Panc1 (cell line): ENCODE results near the gene SCLT1. TPM values are rescaled to one million over a fixed set of nuclear protein-coding genes. Genes with fewer than 3 reads are reported as not detected.

ENCODE experiments used
- ATAC-seq: fragments of 200-7000 bp; cut with Tn5 transposase; 2 replicates; pipeline ENCODE4 v1.9.1; 2020; ENCODE audit warnings: mild to moderate bottlenecking, moderate library complexity
- BruUV-seq: library from RNA; stranded (reverse); fragments of 400-500 nt; replicated peaks from 2 replicates; lab custom pipeline; 2021; lab: Mats Ljungman, UMichigan
- CTCF ChIA-PET: fragments of 300-600 bp; sonication (Branson Sonifier 250); formaldehyde crosslinking; loops from one replicate; lab custom pipeline; 2022; ENCODE audit warnings: antibody characterized with exemption; lab: Charles Lee
- POLR2A ChIA-PET: fragments of 300-600 bp; sonication (Branson Sonifier 250); formaldehyde crosslinking; loops from one replicate; lab custom pipeline; 2022; ENCODE audit warnings: antibody characterized with exemption; lab: Charles Lee
- DNase-seq: peaks from one replicate; pipeline ENCODE4 v3.0.0-alpha.2; 2010; ENCODE audit warnings: low read depth, low spot score
- H3K27ac ChIP-seq: 2 replicates; pipeline ENCODE4 v1.5.1; 2011; ENCODE audit warnings: mild to moderate bottlenecking, low read length, inconsistent platforms
- H3K27me3 ChIP-seq: fragments of 200-500 bp; sonication (Bioruptor generic); 2 replicates; pipeline ENCODE4 v1.6.0; 2014; ENCODE audit warnings: low read length, inconsistent platforms; ENCODE audit not compliant: control insufficient read depth, insufficient read depth
- H3K36me3 ChIP-seq: fragments of 200-500 bp; sonication (Bioruptor generic); 2 replicates; pipeline ENCODE4 v1.5.1; 2014; ENCODE audit warnings: inconsistent platforms, mild to moderate bottlenecking, low read length, moderate library complexity; ENCODE audit not compliant: control insufficient read depth, insufficient read depth
- H3K4me1 ChIP-seq: 2 replicates; pipeline ENCODE4 v1.5.1; 2011; ENCODE audit warnings: inconsistent platforms, mild to moderate bottlenecking, low read length, moderate library complexity; ENCODE audit not compliant: control insufficient read depth, insufficient read depth
- H3K4me3 ChIP-seq, 2 experiments: 2 replicates each; pipeline ENCODE4 v1.5.1; 2011 to 2012; ENCODE audit warnings: low read depth in 2 of 2, low read length in 2 of 2, mild to moderate bottlenecking in 2 of 2, inconsistent platforms in 1 of 2, moderate library complexity in 1 of 2
- H3K9me3 ChIP-seq: fragments of 200-500 bp; sonication (Bioruptor generic); 2 replicates; pipeline ENCODE4 v1.5.1; 2014; ENCODE audit warnings: low read depth, mild to moderate bottlenecking, inconsistent platforms, low read length, moderate library complexity; ENCODE audit not compliant: control insufficient read depth, insufficient read depth
- CTCF ChIP-seq: fragments of 450-650 bp; IDR thresholded peaks from 2 replicates; pipeline ENCODE4 v1.5.1; 2017; ENCODE audit warnings: mild to moderate bottlenecking
- POLR2AphosphoS5 ChIP-seq: IDR thresholded peaks from 2 replicates; pipeline ENCODE4 v1.6.1; 2012; ENCODE audit warnings: mild to moderate bottlenecking, low read depth, low read length, moderate library complexity
- REST ChIP-seq, 2 experiments: IDR thresholded peaks; 2 replicates each; pipeline ENCODE4 v1.6.1; 2011 to 2012; ENCODE audit warnings: low read depth in 2 of 2, control low read depth in 1 of 2, low read length in 1 of 2, mild to moderate bottlenecking in 1 of 2, moderate library complexity in 1 of 2; ENCODE audit not compliant: insufficient read depth in 1 of 2
- SIN3A ChIP-seq: IDR thresholded peaks from 2 replicates; pipeline ENCODE4 v1.6.1; 2012; ENCODE audit warnings: low read depth, mild to moderate bottlenecking, low read length, moderate library complexity, borderline replicate concordance; ENCODE audit not compliant: insufficient read depth
- TCF7L2 ChIP-seq: IDR thresholded peaks from 2 replicates; pipeline ENCODE4 v1.6.1; 2011; ENCODE audit warnings: mild to moderate bottlenecking, low read depth, low read length, inconsistent platforms
- in situ Hi-C: cut with HindIII; loops from 2 replicates; pipeline ENCODE4 v1.10.0; 2016; ENCODE audit warnings: low sequenced_read_pairs, low pct_unique_long_range_greater_than_20kb
- intact Hi-C: fragments of 100-400 bp; cut with micrococcal nuclease; formaldehyde crosslinking; loops from one replicate; pipeline ENCODE4 v1.10.0; 2022; ENCODE audit not compliant: unreplicated experiment
- total RNA-seq: library from RNA; stranded (reverse); gene quantifications from one replicate; pipeline ENCODE4 v1.2.1, GENCODE V29; 2021; ENCODE audit not compliant: unreplicated experiment

The SCLT1 gene
- total RNA-seq, 1 experiment from 2014 or later: 9.7 TPM

GRCh38 chr4:129095811-129096454 lies 2.6 kb upstream of the SCLT1 start, which contains the start of gene C4orf33:
TSS of gene C4orf33 (plus strand) at chr4:129096152. CDS start at chr4:129102611, 6,459 bp downstream.
- POLR2A ChIA-PET: no interaction called here
- TF ChIP-seq REST (IDR thresholded peaks at IDR 0.05; ENCODE audit: insufficient read depth in 1 of 2, low read depth in 2 of 2, low read length in 1 of 2) (no peak), SIN3A (no peak), POLR2AphosphoS5 (peak; percentile 61)
- peaks cover 8% of the 10 kb centered on the region; the same call in 1 of the 2 replicates for H3K4me1 ChIP-seq
- H3K27ac ChIP-seq: peak within 1 kb of the TSS; percentile 93
- in situ Hi-C loops (no loop called here), intact Hi-C loops (no loop called here)
- no peaks in the 10 kb centered on the region for H3K27me3 ChIP-seq
- H3K4me3 ChIP-seq: peak within 1 kb of the TSS; percentile 78 to 90
- H3K9me3 ChIP-seq: no peaks in the 10 kb centered on the region
- DNase-seq (peak; percentile 67), ATAC-seq (peak; percentile 79)
- no TSS peak for BruUV-seq
- CTCF ChIA-PET: no interaction called here
- no peaks in the 10 kb centered on the region; the same call in 1 of the 2 replicates for H3K36me3 ChIP-seq

GRCh38 chr4:129094347-129094746 lies 1.0 kb upstream of the SCLT1 start:
- POLR2A ChIA-PET: no interaction called here
- DNase-seq (no peak), ATAC-seq (no peak)
- CTCF ChIA-PET: no interaction called here
- Histone ChIP-seq H3K4me3 (peak overlapping the region in 1 of 2 experiments; percentile 88; a peak in 1 of 4 replicates), H3K4me1 (peaks cover 10% of the 10 kb centered on the region; the same call in 1 of the 2 replicates), H3K27ac (no peak overlapping the region), H3K27me3 (no peaks in the 10 kb centered on the region), H3K9me3 (no peaks in the 10 kb centered on the region), H3K36me3 (no peaks in the 10 kb centered on the region; the same call in 1 of the 2 replicates)
- in situ Hi-C loops: no loop called here
- TF ChIP-seq CTCF (no peak), SIN3A (no peak), POLR2AphosphoS5 (no peak)
- intact Hi-C loops: no loop called here
- BruUV-seq: no TSS peak

GRCh38 chr4:129092631-129093190 lies 628 bp downstream of the SCLT1 start:
- Histone ChIP-seq H3K4me3 (peak overlapping the region; percentile 85 to 88), H3K27me3 (no peaks in the 10 kb centered on the region), H3K4me1 (peaks cover 10% of the 10 kb centered on the region; the same call in 1 of the 2 replicates), H3K36me3 (no peaks in the 10 kb centered on the region; the same call in 1 of the 2 replicates), H3K27ac (peak overlapping the region; percentile 90), H3K9me3 (no peaks in the 10 kb centered on the region)
- TF ChIP-seq CTCF (no peak), REST (IDR thresholded peaks at IDR 0.05; ENCODE audit: insufficient read depth in 1 of 2, low read depth in 2 of 2, low read length in 1 of 2) (no peak), TCF7L2 (no peak), POLR2AphosphoS5 (no peak), SIN3A (no peak)
- intact Hi-C loops: no loop called here
- DNase-seq (no peak), ATAC-seq (no peak)
- ChIA-PET POLR2A (interaction anchor here (0.7 kb wide), 1 partner anchor 49 kb away, joined by 5 read pairs; no protein-coding TSS in a partner anchor), CTCF (no interaction called here)
- in situ Hi-C loops: no loop called here
- BruUV-seq: TSS peak; percentile 77
